ENCODE data around the gene TMEM53.
"Not testable (repeated sequence)": the region's sequence is repeated elsewhere in the genome, so short reads cannot be mapped to it uniquely, and the experiment has no call there.

The TMEM53 gene

GRCh38 chr1:44672254-44672955 lies 1.9 kb downstream of the TMEM53 start:
- no peak for DNase-seq

- no peak for DNase-seq
Measured at GRCh38 chr1:44670751-44671640, 3.3 kb downstream of the TMEM53 start.

GRCh38 chr1:44666719-44667118 lies 7.6 kb downstream of the TMEM53 start:
- not testable (repeated sequence) for DNase-seq

- peak; percentile 34 to 42 for DNase-seq
Measured at GRCh38 chr1:44664730-44665370, 9.4 kb downstream of the TMEM53 start.

GRCh38 chr1:44663417-44663816 lies 10.9 kb downstream of the TMEM53 start:
- DNase-seq, result no peak

- no peak for DNase-seq
Measured at GRCh38 chr1:44662683-44663030, 11.6 kb downstream of the TMEM53 start.

- no peak for DNase-seq
Measured at GRCh38 chr1:44661781-44662682, 12.2 kb downstream of the TMEM53 start.

- DNase-seq, result no peak
Measured at GRCh38 chr1:44660176-44660575, 14.1 kb downstream of the TMEM53 start.

- no peak for DNase-seq
Measured at GRCh38 chr1:44659566-44659965, 14.7 kb downstream of the TMEM53 start.

GRCh38 chr1:44655609-44656008 lies 18.7 kb downstream of the TMEM53 start:
- no peak for DNase-seq

GRCh38 chr1:44654621-44655187 lies 19.6 kb downstream of the TMEM53 start:
- DNase-seq, result no peak

GRCh38 chr1:44653107-44653964 lies 20.9 kb downstream of the TMEM53 start:
- no peak for DNase-seq

- DNase-seq, result peak; percentile 66 to 73
Measured at GRCh38 chr1:44652445-44653106, 21.7 kb downstream of the TMEM53 start.

GRCh38 chr1:44651069-44651468 lies 23.2 kb downstream of the TMEM53 start:
- no peak for DNase-seq

GRCh38 chr1:44650159-44650831 lies 24.0 kb downstream of the TMEM53 start:
- DNase-seq, result no peak

GRCh38 chr1:44649788-44650158 lies 24.5 kb downstream of the TMEM53 start:
- no peak for DNase-seq

GRCh38 chr1:44648529-44649250 lies 25.6 kb downstream of the TMEM53 start:
- no peak for DNase-seq

GRCh38 chr1:44647896-44648295 lies 26.4 kb downstream of the TMEM53 start:
- no peak for DNase-seq
